GM23248 (cell line): ENCODE data around the gene GDPD4. TPM values are rescaled to one million over a fixed set of nuclear protein-coding genes. Genes with fewer than 3 reads are reported as not detected.
A peak's percentile ranks its signal among the peaks of the same experiment; 100 is the strongest.

Experiments used
- DNase-seq: peaks from one replicate; pipeline ENCODE4 v3.0.0-alpha.2; 2015
- H2AFZ ChIP-seq: fragments of 200-600 bp; sonication (generic); 2 replicates; pipeline ENCODE4 v1.6.1; 2016; ENCODE audit warnings: antibody characterized with exemption
- H3F3A ChIP-seq: fragments of 200-600 bp; sonication (generic); 2 replicates; pipeline ENCODE4 v1.6.1; 2016; ENCODE audit warnings: mild to moderate bottlenecking, antibody characterized with exemption, mixed run types; ENCODE audit not compliant: insufficient read depth
- H3K27ac ChIP-seq: fragments of 200-600 bp; sonication (generic); 2 replicates; pipeline ENCODE4 v1.5.1; 2016; ENCODE audit warnings: mild to moderate bottlenecking
- H3K27me3 ChIP-seq: fragments of 200-600 bp; sonication (generic); replicated peaks from 2 replicates; pipeline ENCODE4 v1.6.1; 2016; ENCODE audit warnings: mild to moderate bottlenecking; ENCODE audit not compliant: insufficient read depth
- H3K36me3 ChIP-seq: fragments of 200-600 bp; sonication (generic); 2 replicates; pipeline ENCODE4 v1.6.1; 2016; ENCODE audit warnings: low read depth, mild to moderate bottlenecking
- H3K4me1 ChIP-seq: fragments of 200-600 bp; sonication (generic); 2 replicates; pipeline ENCODE4 v1.6.1; 2016; ENCODE audit warnings: mild to moderate bottlenecking; ENCODE audit not compliant: insufficient read depth
- H3K4me2 ChIP-seq: fragments of 200-600 bp; sonication (generic); one replicate; pipeline ENCODE4 v1.6.1; 2016; ENCODE audit warnings: mild to moderate bottlenecking; ENCODE audit not compliant: unreplicated experiment
- H3K4me3 ChIP-seq: fragments of 200-600 bp; sonication (generic); 2 replicates; pipeline ENCODE4 v1.5.1; 2016; ENCODE audit warnings: mild to moderate bottlenecking
- H3K79me2 ChIP-seq: fragments of 200-600 bp; sonication (generic); 2 replicates; pipeline ENCODE4 v1.6.1; 2016; ENCODE audit warnings: mild to moderate bottlenecking; ENCODE audit not compliant: insufficient read depth
- H3K9ac ChIP-seq: fragments of 200-600 bp; sonication (generic); 2 replicates; pipeline ENCODE4 v1.6.1; 2016; ENCODE audit warnings: mild to moderate bottlenecking
- H3K9me2 ChIP-seq: fragments of 200-600 bp; sonication (generic); 2 replicates; pipeline ENCODE4 v1.6.1; 2016; ENCODE audit warnings: mixed run types, mild to moderate bottlenecking, moderate library complexity; ENCODE audit not compliant: insufficient read depth
- H3K9me3 ChIP-seq: fragments of 200-600 bp; sonication (generic); one replicate; pipeline ENCODE4 v1.6.1; 2017; ENCODE audit warnings: low read depth
- H4K20me1 ChIP-seq: fragments of 200-600 bp; sonication (generic); 2 replicates; pipeline ENCODE4 v1.6.0; 2016; ENCODE audit not compliant: insufficient read depth
- EZH2 ChIP-seq: fragments of 200-600 bp; sonication (generic); IDR thresholded peaks from 2 replicates; pipeline ENCODE4 v1.6.1; 2018; ENCODE audit warnings: antibody characterized with exemption, mild to moderate bottlenecking; ENCODE audit not compliant: insufficient read depth, poor library complexity, severe bottlenecking
- EZH2phosphoT487 ChIP-seq: fragments of 200-600 bp; sonication (generic); IDR thresholded peaks from 2 replicates; pipeline ENCODE4 v1.6.1; 2018; ENCODE audit warnings: antibody characterized with exemption, moderate library complexity, mild to moderate bottlenecking, low read depth; ENCODE audit not compliant: insufficient read depth
- WGBS, 2 experiments: methylation state at CpG; one replicate each; pipeline ENCODE4 v1.1.6; 2015 to 2017; ENCODE audit warnings: low lambda C conversion rate in 2 of 2, low coverage in 1 of 2; ENCODE audit errors: missing lambda C conversion rate in 2 of 2; 5-methylcytosine and 5-hydroxymethylcytosine counted together
- in situ Hi-C: fragments of 300-500 bp; cut with MboI; formaldehyde crosslinking; loops from 2 replicates; pipeline ENCODE4 v1.15.0; 2020
- polyA plus RNA-seq: library from polyadenylated mRNA; unstranded; fragments of >200 nt; fragmentation: Nextera tagmentation; extraction: Ambion mirVana; gene quantifications from 2 replicates; pipeline ENCODE4 v1.2.1, GENCODE V29; 2016
- total RNA-seq: library from RNA; depleted of rRNA; stranded (reverse); fragments of >200 nt; shearing (Covaris generic); gene quantifications from 2 replicates; pipeline ENCODE4 v1.2.3, GENCODE V29; 2014

The GDPD4 gene
- total and polyA plus RNA-seq, 2 experiments from 2014 or later: not detected

GRCh38 chr11:77252555-77253270, 48.8 kb downstream of the GDPD4 start:
- H3K4me2 ChIP-seq: no peak overlapping the region
- TF ChIP-seq EZH2phosphoT487 (no peak), EZH2 (no peak)
- peaks cover 14% of the 10 kb centered on the region for H3F3A ChIP-seq
- no peaks in the 10 kb centered on the region for H3K9me3 ChIP-seq
- no peak overlapping the region for H3K4me3 ChIP-seq
- H3K27ac ChIP-seq: no peak overlapping the region
- H3K27me3 ChIP-seq: no peaks in the 10 kb centered on the region
- H4K20me1 ChIP-seq: no peaks in the 10 kb centered on the region
- no peak for DNase-seq
- H3K9me2 ChIP-seq: no peaks in the 10 kb centered on the region
- no peak overlapping the region for H2AFZ ChIP-seq
- peaks cover 8% of the 10 kb centered on the region for H3K4me1 ChIP-seq
- no peak overlapping the region for H3K9ac ChIP-seq
- in situ Hi-C loops: no loop called here
- no peaks in the 10 kb centered on the region for H3K79me2 ChIP-seq
- WGBS, 2 experiments: 94 to 98% methylated on average over 3 of the region's 3 CpGs
- no peaks in the 10 kb centered on the region for H3K36me3 ChIP-seq

GRCh38 chr11:77250881-77251640, 50.4 kb downstream of the GDPD4 start:
- Histone ChIP-seq H3K9me3 (no peaks in the 10 kb centered on the region), H3K9me2 (no peaks in the 10 kb centered on the region), H3K79me2 (no peaks in the 10 kb centered on the region), H3F3A (peaks cover 14% of the 10 kb centered on the region), H3K4me1 (peaks cover 8% of the 10 kb centered on the region), H3K27me3 (no peaks in the 10 kb centered on the region), H3K4me3 (0 out of 2 replicates have a peak overlapping the region, but pooled peaks have one; percentile 20), H3K9ac (no peak overlapping the region), H3K27ac (no peak overlapping the region), H2AFZ (no peak overlapping the region), H3K4me2 (peak overlapping the region; percentile 31), H4K20me1 (no peaks in the 10 kb centered on the region), H3K36me3 (no peaks in the 10 kb centered on the region)
- in situ Hi-C loops: no loop called here
- DNase-seq: peak; percentile 64
- 89 to 92% methylated on average over 1 of the region's 1 CpG for WGBS, 2 experiments
- TF ChIP-seq EZH2: no peak
- TF ChIP-seq EZH2phosphoT487: no peak

GRCh38 chr11:77249427-77249826, 52.1 kb downstream of the GDPD4 start:
- TF ChIP-seq EZH2 (no peak), EZH2phosphoT487 (no peak)
- H3F3A ChIP-seq: peaks cover 30% of the 10 kb centered on the region
- no peak overlapping the region for H2AFZ ChIP-seq
- no peak overlapping the region for H3K4me3 ChIP-seq
- H3K4me1 ChIP-seq: peaks cover 15% of the 10 kb centered on the region
- 40 to 50% methylated on average over 3 of the region's 3 CpGs for WGBS, 2 experiments
- H3K27me3 ChIP-seq: no peaks in the 10 kb centered on the region
- no peak overlapping the region for H3K9ac ChIP-seq
- peak; percentile 43 for DNase-seq
- H4K20me1 ChIP-seq: no peaks in the 10 kb centered on the region
- H3K9me3 ChIP-seq: no peaks in the 10 kb centered on the region
- H3K79me2 ChIP-seq: no peaks in the 10 kb centered on the region
- no peaks in the 10 kb centered on the region for H3K9me2 ChIP-seq
- no peaks in the 10 kb centered on the region for H3K36me3 ChIP-seq
- H3K4me2 ChIP-seq: no peak overlapping the region
- in situ Hi-C loops: no loop called here
- H3K27ac ChIP-seq: no peak overlapping the region

- H3K9ac ChIP-seq: peak overlapping the region; percentile 39
- H3K79me2 ChIP-seq: no peaks in the 10 kb centered on the region
- peak; percentile 81 for DNase-seq
- in situ Hi-C loops: no loop called here
- H3K27ac ChIP-seq: peak overlapping the region; percentile 70
- TF ChIP-seq EZH2 (no peak), EZH2phosphoT487 (0 out of 2 replicates have a peak, but pooled peaks have one; percentile 60)
- no peaks in the 10 kb centered on the region for H3K36me3 ChIP-seq
- peak overlapping the region; percentile 29; the same call in 1 of the 2 replicates for H3K4me3 ChIP-seq
- no peaks in the 10 kb centered on the region for H4K20me1 ChIP-seq
- 70 to 72% methylated on average over 7 of the region's 7 CpGs for WGBS, 2 experiments
- peak overlapping the region; percentile 45 for H3K4me2 ChIP-seq
- peaks cover 23% of the 10 kb centered on the region for H3F3A ChIP-seq
- no peaks in the 10 kb centered on the region for H3K27me3 ChIP-seq
- H3K9me2 ChIP-seq: no peaks in the 10 kb centered on the region
- H2AFZ ChIP-seq: peak overlapping the region; percentile 64
- no peaks in the 10 kb centered on the region for H3K9me3 ChIP-seq
- peaks cover 14% of the 10 kb centered on the region for H3K4me1 ChIP-seq
Observed at GRCh38 chr11:77244277-77245027, 57.0 kb downstream of the GDPD4 start.
